Memory B cell (primary cell): Measurements from ENCODE around the gene TNS1.

Source experiments
- ATAC-seq: fragments of 150-1000 bp; cut with Tn5 transposase; 2 replicates; pipeline ENCODE4 v1.10.0; 2021; ENCODE audit warnings: low read depth, mild to moderate bottlenecking, moderate library complexity
- DNase-seq, 2 donors: peaks; one replicate each; pipeline ENCODE4 v3.0.0; 2022; ENCODE audit warnings: low spot score in 2 of 2
- H3K27ac Mint-ChIP-seq: one replicate; pipeline ENCODE4 v1.8.0; 2022; ENCODE audit warnings: mild to moderate bottlenecking, moderate library complexity, mixed read lengths
- H3K27me3 Mint-ChIP-seq: one replicate; pipeline ENCODE4 v1.8.0; 2022; ENCODE audit warnings: mixed read lengths
- H3K36me3 Mint-ChIP-seq: one replicate; pipeline ENCODE4 v1.8.0; 2022; ENCODE audit warnings: mild to moderate bottlenecking, mixed read lengths
- H3K4me1 Mint-ChIP-seq: one replicate; pipeline ENCODE4 v1.8.0; 2022; ENCODE audit warnings: mixed read lengths
- H3K4me3 Mint-ChIP-seq: one replicate; pipeline ENCODE4 v1.8.0; 2022; ENCODE audit warnings: mild to moderate bottlenecking, moderate library complexity, mixed read lengths
- H3K9me3 Mint-ChIP-seq: one replicate; pipeline ENCODE4 v1.8.0; 2022; ENCODE audit warnings: mixed read lengths

Gene TNS1

DNA sequence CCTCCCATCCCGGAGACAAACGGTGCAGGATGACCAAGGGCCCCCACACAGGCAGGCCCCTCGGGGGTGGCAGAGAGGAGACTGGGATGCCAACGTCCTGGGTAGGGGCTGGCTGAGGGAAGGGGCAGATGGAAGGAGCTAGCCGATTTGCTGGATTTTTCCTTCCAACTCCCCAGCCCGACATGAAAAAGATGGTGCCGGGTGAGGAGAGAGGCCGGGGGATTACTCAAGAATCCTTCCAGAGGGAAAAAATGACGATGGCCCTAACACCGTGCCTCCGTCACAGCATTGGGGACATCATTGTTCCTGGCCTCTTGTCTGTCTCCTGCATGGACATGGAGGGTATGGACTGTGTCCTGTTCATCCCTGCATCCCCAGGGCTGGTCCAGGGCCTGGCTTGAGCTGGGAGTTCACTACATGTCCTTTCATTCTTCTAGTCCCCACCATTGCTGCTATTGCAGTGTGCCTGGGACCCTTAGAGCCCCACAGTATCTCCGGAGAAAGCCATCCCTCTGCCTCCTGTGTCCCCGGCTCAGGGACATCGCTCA lies 217.7 kb downstream of the TNS1 start:
- no peak overlapping the region for H3K4me3 Mint-ChIP-seq
- H3K9me3 Mint-ChIP-seq, result peaks cover 10% of the 10 kb centered on the region
- H3K27ac Mint-ChIP-seq, result no peak overlapping the region
- DNase-seq (no peak), ATAC-seq (no peak)
- peaks cover 2% of the 10 kb centered on the region for H3K27me3 Mint-ChIP-seq
- H3K36me3 Mint-ChIP-seq, result peaks cover 2% of the 10 kb centered on the region
- H3K4me1 Mint-ChIP-seq, result peaks cover 6% of the 10 kb centered on the region

DNA sequence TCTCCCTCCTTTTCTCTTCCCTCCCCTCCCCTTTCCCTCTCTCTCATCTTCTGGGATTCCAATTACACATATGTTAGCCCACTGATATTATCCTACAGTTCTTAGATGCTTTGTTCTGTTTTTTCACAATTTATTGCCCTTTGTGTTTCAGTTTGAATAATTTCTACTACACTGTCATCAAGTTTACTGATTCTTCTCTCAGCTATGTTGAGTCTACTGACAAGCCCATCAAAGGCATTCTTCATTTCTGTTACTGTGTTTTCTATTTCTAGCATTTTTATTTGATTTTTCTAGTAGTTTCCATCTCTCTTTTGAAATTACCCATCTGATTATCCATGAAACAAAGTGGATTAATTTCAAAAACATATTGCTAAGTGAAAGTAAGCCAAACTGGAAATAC lies 219.6 kb downstream of the TNS1 start:
- DNase-seq (no peak), ATAC-seq (no peak)
- H3K9me3 Mint-ChIP-seq, result peaks cover 10% of the 10 kb centered on the region
- H3K4me1 Mint-ChIP-seq, result peaks cover 4% of the 10 kb centered on the region
- H3K4me3 Mint-ChIP-seq, result no peak overlapping the region
- no peak overlapping the region for H3K27ac Mint-ChIP-seq
- peaks cover 2% of the 10 kb centered on the region for H3K36me3 Mint-ChIP-seq
- H3K27me3 Mint-ChIP-seq, result peaks cover 2% of the 10 kb centered on the region

DNA sequence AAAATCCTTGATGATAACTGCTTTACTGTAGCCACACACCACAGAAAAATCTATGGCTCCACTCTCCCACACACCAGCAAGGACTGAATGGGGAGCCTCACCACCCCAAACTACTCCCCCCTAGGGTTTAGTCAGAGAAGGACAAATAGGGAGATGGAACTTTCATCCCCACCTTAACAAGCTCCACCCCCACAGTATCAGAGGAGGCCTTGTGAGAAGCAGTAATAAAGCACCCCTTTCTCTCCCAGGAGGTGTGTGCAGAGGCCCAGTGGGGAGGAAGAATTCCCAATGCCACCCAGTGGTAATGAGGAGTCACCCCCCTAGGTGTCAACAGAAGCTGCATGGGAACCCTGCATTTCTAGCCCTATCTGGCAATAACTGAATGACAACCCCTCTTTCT lies 224.9 kb downstream of the TNS1 start:
- peaks cover 2% of the 10 kb centered on the region for H3K9me3 Mint-ChIP-seq
- H3K36me3 Mint-ChIP-seq, result peaks cover 4% of the 10 kb centered on the region
- H3K27ac Mint-ChIP-seq, result no peak overlapping the region
- H3K27me3 Mint-ChIP-seq, result peaks cover 10% of the 10 kb centered on the region
- ATAC-seq (no peak), DNase-seq (no peak)
- no peaks in the 10 kb centered on the region for H3K4me1 Mint-ChIP-seq
- no peak overlapping the region for H3K4me3 Mint-ChIP-seq

DNA sequence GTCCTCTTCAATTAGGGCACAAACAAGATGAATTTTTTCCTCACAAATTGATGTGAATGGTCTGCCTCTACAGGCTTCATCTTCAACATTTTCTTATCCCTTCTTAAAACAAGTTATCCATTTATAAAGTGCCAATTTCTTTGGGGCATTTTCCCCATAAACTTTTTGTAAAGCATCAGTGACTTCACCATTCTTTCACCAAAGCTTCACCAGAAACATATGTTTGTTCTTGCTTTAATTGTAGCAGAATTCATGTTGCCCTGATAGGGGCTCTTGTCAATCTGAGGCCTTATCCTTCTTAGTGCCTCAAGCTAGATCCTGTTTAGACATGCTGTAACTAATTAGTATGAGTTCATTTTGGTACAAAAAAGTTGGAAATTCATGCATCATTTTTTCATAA lies 226.2 kb downstream of the TNS1 start:
- H3K4me3 Mint-ChIP-seq, result no peak overlapping the region
- no peak overlapping the region for H3K27ac Mint-ChIP-seq
- peaks cover 10% of the 10 kb centered on the region for H3K27me3 Mint-ChIP-seq
- no peak for ATAC-seq
- H3K36me3 Mint-ChIP-seq, result peaks cover 4% of the 10 kb centered on the region
- H3K9me3 Mint-ChIP-seq, result no peaks in the 10 kb centered on the region
- no peaks in the 10 kb centered on the region for H3K4me1 Mint-ChIP-seq
- DNase-seq, result no peak

DNA sequence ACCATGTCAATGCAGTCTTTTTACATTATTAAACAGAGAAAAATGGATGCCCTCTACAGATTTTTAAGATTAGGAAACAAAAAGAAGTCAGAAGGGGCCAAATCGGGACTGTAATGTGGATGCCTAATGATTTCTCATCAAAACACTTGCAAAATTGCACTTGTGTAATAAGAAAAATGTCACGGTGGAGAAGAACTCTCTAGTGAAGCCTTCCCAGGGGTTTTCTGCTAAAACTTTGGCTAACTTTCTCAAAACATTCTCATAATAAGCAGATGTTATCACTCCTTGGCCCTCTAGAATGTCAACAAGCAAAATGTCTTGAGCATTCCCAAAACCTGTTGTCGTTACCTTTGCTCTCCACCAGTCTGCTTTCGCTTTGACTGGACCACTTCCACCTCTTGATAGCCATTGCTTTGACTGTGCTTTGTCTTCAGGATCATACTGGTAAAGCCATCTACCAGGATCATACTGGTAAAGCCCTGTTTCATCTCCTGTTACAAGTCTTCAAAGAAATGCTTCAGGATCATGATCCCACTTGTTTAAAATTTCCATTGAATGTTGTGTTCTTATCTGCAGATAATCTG lies 226.8 kb downstream of the TNS1 start:
- no peak overlapping the region for H3K4me3 Mint-ChIP-seq
- no peaks in the 10 kb centered on the region for H3K4me1 Mint-ChIP-seq
- H3K9me3 Mint-ChIP-seq, result no peaks in the 10 kb centered on the region
- ATAC-seq, result no peak
- DNase-seq, result no peak
- H3K36me3 Mint-ChIP-seq, result peaks cover 3% of the 10 kb centered on the region
- H3K27me3 Mint-ChIP-seq, result peaks cover 10% of the 10 kb centered on the region
- H3K27ac Mint-ChIP-seq, result no peak overlapping the region

DNA sequence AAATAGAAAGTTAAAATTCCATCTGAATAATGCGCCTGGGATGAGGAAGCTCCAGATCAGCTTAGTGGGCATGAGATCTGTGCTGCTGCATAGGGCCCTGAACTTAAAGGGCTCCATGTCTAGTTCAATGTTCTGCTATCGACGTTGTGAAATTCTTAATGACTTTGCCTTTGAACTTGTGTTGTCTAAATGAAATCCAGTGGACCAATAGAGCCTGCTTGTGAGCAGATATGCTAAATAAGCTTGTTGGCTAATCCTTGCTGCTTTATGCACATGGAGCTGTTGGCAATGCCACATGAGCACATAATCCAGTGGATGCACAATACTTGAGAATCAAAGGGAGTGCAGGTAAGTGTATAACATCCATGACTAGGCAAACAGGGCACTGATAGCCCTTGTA lies 228.6 kb downstream of the TNS1 start:
- Mint-ChIP-seq H3K9me3 (no peaks in the 10 kb centered on the region), H3K27me3 (peaks cover 10% of the 10 kb centered on the region), H3K4me1 (no peaks in the 10 kb centered on the region), H3K27ac (no peak overlapping the region), H3K4me3 (no peak overlapping the region), H3K36me3 (peaks cover 3% of the 10 kb centered on the region)
- no peak for DNase-seq
- ATAC-seq, result no peak

DNA sequence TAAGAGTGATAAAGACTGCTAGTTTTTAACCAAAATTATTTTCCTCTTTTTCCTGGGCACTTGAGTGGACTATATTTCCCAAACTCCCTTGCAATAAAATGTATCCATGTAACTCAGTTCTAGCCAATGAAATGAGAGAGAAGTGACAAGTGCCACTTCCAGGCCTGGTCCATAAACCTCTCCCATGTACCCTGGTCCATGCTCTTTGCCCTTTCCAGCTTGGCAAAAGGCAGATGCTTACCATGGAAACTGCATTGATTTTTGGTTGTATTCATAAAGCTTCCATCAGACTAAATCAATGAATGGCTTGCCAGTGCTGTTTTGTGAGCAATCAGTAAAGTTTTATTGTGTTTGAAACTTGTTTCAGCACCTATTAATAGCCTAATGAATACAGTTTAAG lies 229.3 kb downstream of the TNS1 start:
- no peak for DNase-seq
- Mint-ChIP-seq H3K27me3 (peaks cover 10% of the 10 kb centered on the region), H3K27ac (no peak overlapping the region), H3K9me3 (no peaks in the 10 kb centered on the region), H3K36me3 (peaks cover 3% of the 10 kb centered on the region), H3K4me1 (no peaks in the 10 kb centered on the region), H3K4me3 (no peak overlapping the region)
- ATAC-seq, result no peak

DNA sequence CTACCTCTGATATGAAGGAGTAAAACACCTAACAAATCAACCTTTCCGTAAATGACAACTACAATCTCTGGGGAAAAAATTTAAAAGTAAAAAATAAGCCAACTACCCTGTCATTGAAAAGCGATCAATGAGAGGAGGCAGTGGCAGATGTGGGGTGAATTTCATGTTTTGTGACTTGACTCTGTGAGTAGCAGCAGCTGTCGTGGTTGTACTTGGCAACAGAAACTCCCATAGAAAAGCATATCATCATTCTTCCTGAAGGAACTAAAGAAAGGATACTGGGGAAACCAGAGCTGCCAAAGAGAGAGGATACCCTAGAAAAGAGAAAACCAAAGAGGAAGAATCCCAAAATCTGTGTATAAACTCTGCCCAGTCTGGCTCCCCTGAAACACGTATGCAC lies 236.4 kb downstream of the TNS1 start:
- Mint-ChIP-seq H3K27me3 (peaks cover 6% of the 10 kb centered on the region), H3K36me3 (peaks cover 3% of the 10 kb centered on the region), H3K9me3 (peaks cover 8% of the 10 kb centered on the region), H3K27ac (no peak overlapping the region), H3K4me1 (no peaks in the 10 kb centered on the region), H3K4me3 (no peak overlapping the region)
- no peak for ATAC-seq
- no peak for DNase-seq

DNA sequence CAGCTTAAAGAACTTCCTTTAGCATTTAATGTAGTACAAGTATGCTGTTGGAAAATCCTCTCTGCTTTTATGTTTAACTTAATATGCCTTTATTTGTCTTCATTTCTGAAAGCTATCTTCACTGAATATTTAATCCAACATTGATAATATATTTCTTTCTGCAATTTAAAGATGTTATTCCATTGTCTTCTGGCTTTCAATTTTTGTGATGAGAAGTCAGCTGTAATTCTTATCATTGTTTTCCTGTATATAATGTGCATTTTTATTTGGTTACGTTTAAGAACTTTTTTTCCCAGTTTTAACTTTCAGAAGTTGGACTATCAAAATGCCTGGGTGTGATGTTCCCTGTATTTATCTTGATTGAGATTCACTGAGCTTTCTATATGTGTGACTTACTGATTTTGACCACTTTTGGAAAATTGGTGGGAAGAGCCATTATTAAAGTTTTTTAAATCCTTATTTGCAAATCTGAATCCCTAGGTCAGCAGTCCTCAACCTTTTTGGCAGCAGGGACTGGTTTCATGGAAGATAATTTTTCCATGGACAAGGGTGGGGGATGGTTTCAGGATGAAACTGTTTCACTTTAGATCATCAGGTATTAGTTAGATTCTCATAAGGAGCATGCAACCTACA lies 241.0 kb downstream of the TNS1 start:
- peaks cover 9% of the 10 kb centered on the region for H3K27me3 Mint-ChIP-seq
- H3K36me3 Mint-ChIP-seq, result no peaks in the 10 kb centered on the region
- ATAC-seq (no peak), DNase-seq (no peak)
- no peak overlapping the region for H3K4me3 Mint-ChIP-seq
- no peak overlapping the region for H3K27ac Mint-ChIP-seq
- peaks cover 6% of the 10 kb centered on the region for H3K9me3 Mint-ChIP-seq
- H3K4me1 Mint-ChIP-seq, result peaks cover 2% of the 10 kb centered on the region

DNA sequence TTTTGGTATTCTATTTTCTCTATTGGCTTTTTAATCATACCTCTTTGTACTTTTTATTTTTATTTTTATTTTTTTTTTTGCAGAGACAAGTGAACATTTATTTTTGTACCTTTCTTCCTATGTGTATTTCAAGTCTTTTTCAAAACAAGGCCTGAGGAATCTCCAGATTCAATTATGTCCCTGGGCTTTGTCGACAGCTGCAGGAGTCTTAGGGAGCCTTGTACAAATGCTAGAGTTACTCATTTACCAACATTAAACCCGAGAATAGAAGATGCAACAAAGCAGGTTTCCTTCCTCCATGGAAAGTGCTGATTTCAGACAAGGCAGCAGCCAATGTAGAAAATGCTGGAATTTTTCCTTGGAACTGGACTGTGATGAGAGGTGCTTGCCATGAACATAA lies 242.8 kb downstream of the TNS1 start:
- H3K36me3 Mint-ChIP-seq, result no peaks in the 10 kb centered on the region
- H3K4me3 Mint-ChIP-seq, result no peak overlapping the region
- H3K9me3 Mint-ChIP-seq, result peaks cover 6% of the 10 kb centered on the region
- ATAC-seq (no peak), DNase-seq (no peak)
- H3K27me3 Mint-ChIP-seq, result peaks cover 8% of the 10 kb centered on the region
- H3K27ac Mint-ChIP-seq, result no peak overlapping the region
- H3K4me1 Mint-ChIP-seq, result peaks cover 2% of the 10 kb centered on the region

DNA sequence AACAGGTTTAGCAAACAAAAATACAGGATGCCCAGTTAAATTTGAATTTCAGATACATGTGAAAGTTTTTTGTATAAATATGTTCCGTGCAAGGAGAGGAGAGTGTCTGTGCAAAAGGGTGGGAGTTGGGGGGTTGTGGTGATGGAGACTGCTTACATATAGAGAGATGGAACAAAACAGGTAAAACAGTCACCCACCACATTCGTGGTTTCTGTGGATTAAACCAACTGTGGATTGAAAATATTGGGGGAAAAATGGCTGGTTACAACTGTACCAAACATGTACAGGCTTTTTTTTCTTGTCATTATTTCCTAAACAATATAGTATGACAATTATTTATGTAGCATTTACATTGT lies 245.7 kb downstream of the TNS1 start:
- no peak for ATAC-seq
- Mint-ChIP-seq H3K27me3 (peaks cover 12% of the 10 kb centered on the region), H3K9me3 (no peaks in the 10 kb centered on the region), H3K36me3 (no peaks in the 10 kb centered on the region), H3K27ac (no peak overlapping the region), H3K4me3 (no peak overlapping the region), H3K4me1 (peaks cover 2% of the 10 kb centered on the region)
- no peak for DNase-seq

DNA sequence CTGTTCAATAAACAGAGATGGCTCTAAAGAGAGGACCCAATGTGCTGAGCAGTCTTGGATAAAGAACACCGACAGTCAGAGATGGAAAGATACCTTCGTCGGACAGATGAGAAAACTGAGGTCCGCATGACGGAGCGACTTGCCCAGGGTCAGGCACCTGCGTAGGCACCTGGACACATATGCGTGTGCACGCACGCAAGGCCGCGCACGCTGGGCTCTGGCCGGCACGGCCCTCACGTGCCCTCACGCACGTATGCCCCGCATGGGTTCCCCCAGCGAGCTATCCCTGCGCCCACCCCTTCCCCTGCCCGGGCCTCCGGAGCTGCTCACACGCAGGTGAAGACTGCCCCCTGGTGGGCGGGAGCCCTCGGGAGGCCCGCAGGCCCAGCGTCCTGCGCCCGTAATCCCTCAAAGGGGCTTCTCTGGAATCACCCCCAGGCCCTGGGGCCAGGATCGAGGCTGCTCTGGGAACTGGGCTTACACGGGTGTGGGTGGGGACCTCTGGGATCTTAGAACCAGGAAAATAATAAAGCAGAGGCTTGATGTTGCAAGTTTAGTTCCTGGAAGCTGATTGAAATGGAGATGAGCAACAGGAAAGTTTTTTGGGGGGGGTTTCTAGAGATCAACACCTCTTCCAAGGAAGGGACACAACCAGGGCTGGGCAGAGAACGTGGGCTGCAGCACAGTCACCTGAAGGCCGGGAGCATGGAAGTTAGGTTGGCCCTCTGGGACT lies 246.3 kb downstream of the TNS1 start:
- H3K4me1 Mint-ChIP-seq, result peaks cover 2% of the 10 kb centered on the region
- H3K9me3 Mint-ChIP-seq, result no peaks in the 10 kb centered on the region
- ATAC-seq, result peak; percentile 59
- peaks cover 3% of the 10 kb centered on the region for H3K36me3 Mint-ChIP-seq
- H3K4me3 Mint-ChIP-seq, result no peak overlapping the region
- H3K27ac Mint-ChIP-seq, result no peak overlapping the region
- H3K27me3 Mint-ChIP-seq, result peaks cover 16% of the 10 kb centered on the region
- peak; percentile 39 to 55 for DNase-seq

DNA sequence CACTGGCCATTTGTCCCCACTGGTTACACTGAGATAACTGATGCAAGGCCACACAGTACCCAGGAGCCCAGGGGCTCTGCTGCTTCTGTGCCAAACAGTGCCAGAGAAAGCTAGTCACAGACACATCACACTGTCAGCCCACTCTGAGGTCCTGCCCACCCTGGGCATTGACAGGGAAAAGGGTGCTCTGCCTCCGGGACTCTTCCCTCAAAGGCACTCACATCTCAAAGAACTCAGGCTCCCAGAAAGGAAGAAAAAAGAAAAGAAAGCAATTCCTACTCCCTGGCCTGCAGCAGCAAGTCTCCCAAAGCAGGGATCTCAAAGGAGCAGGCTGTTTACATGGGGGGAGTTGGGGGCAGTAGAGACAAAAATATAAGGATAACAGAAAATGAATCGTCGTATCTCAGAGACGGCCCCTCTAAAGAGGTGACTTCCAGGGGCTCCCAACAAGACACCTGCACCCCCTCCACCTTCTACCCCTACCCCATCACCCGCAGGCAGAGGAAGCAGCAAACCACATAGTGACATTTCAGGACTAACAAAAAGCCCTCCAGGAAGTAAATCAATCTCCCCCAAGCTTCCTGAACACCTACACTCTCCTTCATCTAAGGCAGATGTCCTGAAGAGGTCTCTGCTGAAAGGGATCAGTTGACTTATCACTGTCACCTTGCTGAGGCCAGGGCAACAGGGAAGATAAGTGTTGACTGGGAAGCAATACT lies 247.6 kb downstream of the TNS1 start:
- H3K27ac Mint-ChIP-seq, result no peak overlapping the region
- no peak overlapping the region for H3K4me3 Mint-ChIP-seq
- DNase-seq, result no peak
- no peak for ATAC-seq
- peaks cover 2% of the 10 kb centered on the region for H3K4me1 Mint-ChIP-seq
- H3K9me3 Mint-ChIP-seq, result no peaks in the 10 kb centered on the region
- peaks cover 3% of the 10 kb centered on the region for H3K36me3 Mint-ChIP-seq
- peaks cover 18% of the 10 kb centered on the region for H3K27me3 Mint-ChIP-seq
